ENCODE measurements around the gene HEPACAM.

HEPACAM gene

GRCh38 chr11:124896071-124896750 lies 39.6 kb downstream of the HEPACAM start:
- no peak for TF ChIP-seq TSHZ2 (CRISPR knock-in tag; IDR thresholded peaks at IDR 0.05)
- TF ChIP-seq BACH2 (CRISPR knock-in tag; IDR thresholded peaks at IDR 0.05; ENCODE audit: borderline replicate concordance) = no peak
- TF ChIP-seq GLIS3 (CRISPR knock-in tag; IDR thresholded peaks at IDR 0.05) = no peak
- no peak for TF ChIP-seq ZFP30 (CRISPR knock-in tag; IDR thresholded peaks at IDR 0.05)
- TF ChIP-seq PATZ1 (CRISPR knock-in tag; IDR thresholded peaks at IDR 0.05; ENCODE audit: borderline replicate concordance) = no peak
- no peak for TF ChIP-seq ZNF70 (CRISPR knock-in tag; IDR thresholded peaks at IDR 0.05)
- no peak for TF ChIP-seq PPARA (CRISPR knock-in tag; IDR thresholded peaks at IDR 0.05; ENCODE audit: borderline replicate concordance)
- no peak for TF ChIP-seq SNAI2 (CRISPR knock-in tag; IDR thresholded peaks at IDR 0.05)
- no peak for TF ChIP-seq ARNTL (CRISPR knock-in tag; IDR thresholded peaks at IDR 0.05; ENCODE audit: borderline replicate concordance, low read depth)
- no peak for TF ChIP-seq ISL1 (CRISPR knock-in tag; IDR thresholded peaks at IDR 0.05)
- no peak for TF ChIP-seq OSR1 (CRISPR knock-in tag; IDR thresholded peaks at IDR 0.05)
- TF ChIP-seq ZNF8 (CRISPR knock-in tag; IDR thresholded peaks at IDR 0.05) = no peak
- no peak for TF ChIP-seq ZC3H10 (CRISPR knock-in tag; IDR thresholded peaks at IDR 0.05)
- TF ChIP-seq CREB5 (CRISPR knock-in tag; IDR thresholded peaks at IDR 0.05; ENCODE audit: low read depth) = no peak
- TF ChIP-seq TCF4 (CRISPR knock-in tag; IDR thresholded peaks at IDR 0.05; ENCODE audit: borderline replicate concordance) = no peak
- no peak for ATAC-seq

- no peak for ATAC-seq
- TF ChIP-seq ESRRG (CRISPR knock-in tag; IDR thresholded peaks at IDR 0.05) (no peak), ARNTL (CRISPR knock-in tag; IDR thresholded peaks at IDR 0.05; ENCODE audit: borderline replicate concordance, low read depth) (no peak), TOX (CRISPR knock-in tag; IDR thresholded peaks at IDR 0.05; ENCODE audit: borderline replicate concordance) (no peak), ISL1 (CRISPR knock-in tag; IDR thresholded peaks at IDR 0.05) (no peak), SNAI2 (CRISPR knock-in tag; IDR thresholded peaks at IDR 0.05) (no peak), TSHZ2 (CRISPR knock-in tag; IDR thresholded peaks at IDR 0.05) (no peak)
Observed at GRCh38 chr11:124895471-124895971, 40.3 kb downstream of the HEPACAM start.

- no peak for ATAC-seq
- TF ChIP-seq ZNF70 (CRISPR knock-in tag; IDR thresholded peaks at IDR 0.05) (no peak), GLIS3 (CRISPR knock-in tag; IDR thresholded peaks at IDR 0.05) (no peak), TCF4 (CRISPR knock-in tag; IDR thresholded peaks at IDR 0.05; ENCODE audit: borderline replicate concordance) (no peak)
Observed at GRCh38 chr11:124894606-124895430, 41.0 kb downstream of the HEPACAM start.
